ENCODE measurements around the gene MPDZ. TPM values are rescaled to one million over a fixed set of nuclear protein-coding genes. Genes with fewer than 3 reads are reported as not detected.

Gene MPDZ, protein sequence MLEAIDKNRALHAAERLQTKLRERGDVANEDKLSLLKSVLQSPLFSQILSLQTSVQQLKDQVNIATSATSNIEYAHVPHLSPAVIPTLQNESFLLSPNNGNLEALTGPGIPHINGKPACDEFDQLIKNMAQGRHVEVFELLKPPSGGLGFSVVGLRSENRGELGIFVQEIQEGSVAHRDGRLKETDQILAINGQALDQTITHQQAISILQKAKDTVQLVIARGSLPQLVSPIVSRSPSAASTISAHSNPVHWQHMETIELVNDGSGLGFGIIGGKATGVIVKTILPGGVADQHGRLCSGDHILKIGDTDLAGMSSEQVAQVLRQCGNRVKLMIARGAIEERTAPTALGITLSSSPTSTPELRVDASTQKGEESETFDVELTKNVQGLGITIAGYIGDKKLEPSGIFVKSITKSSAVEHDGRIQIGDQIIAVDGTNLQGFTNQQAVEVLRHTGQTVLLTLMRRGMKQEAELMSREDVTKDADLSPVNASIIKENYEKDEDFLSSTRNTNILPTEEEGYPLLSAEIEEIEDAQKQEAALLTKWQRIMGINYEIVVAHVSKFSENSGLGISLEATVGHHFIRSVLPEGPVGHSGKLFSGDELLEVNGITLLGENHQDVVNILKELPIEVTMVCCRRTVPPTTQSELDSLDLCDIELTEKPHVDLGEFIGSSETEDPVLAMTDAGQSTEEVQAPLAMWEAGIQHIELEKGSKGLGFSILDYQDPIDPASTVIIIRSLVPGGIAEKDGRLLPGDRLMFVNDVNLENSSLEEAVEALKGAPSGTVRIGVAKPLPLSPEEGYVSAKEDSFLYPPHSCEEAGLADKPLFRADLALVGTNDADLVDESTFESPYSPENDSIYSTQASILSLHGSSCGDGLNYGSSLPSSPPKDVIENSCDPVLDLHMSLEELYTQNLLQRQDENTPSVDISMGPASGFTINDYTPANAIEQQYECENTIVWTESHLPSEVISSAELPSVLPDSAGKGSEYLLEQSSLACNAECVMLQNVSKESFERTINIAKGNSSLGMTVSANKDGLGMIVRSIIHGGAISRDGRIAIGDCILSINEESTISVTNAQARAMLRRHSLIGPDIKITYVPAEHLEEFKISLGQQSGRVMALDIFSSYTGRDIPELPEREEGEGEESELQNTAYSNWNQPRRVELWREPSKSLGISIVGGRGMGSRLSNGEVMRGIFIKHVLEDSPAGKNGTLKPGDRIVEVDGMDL (N-terminal part only)
- 10 to 100 TPM; 12.9 to 54.3 (median 18.3) TPM for total RNA-seq
- 1 to 10 TPM; 6.4 to 6.7 (median 6.5) TPM for polyA plus RNA-seq
- long read RNA-seq, donor 1: 0 reads
- long read RNA-seq, donor 2: 0 reads
- long read RNA-seq, donor 3, partial matches to known transcripts: 6 of 6 reads
- long read RNA-seq, donor 3, other reads (novel, unspliced or antisense): 0 of 6 reads
- long read RNA-seq, donor 4: 0 reads
- long read RNA-seq, donor 5: 0 reads
- long read RNA-seq, donor 6: 0 reads
- long read RNA-seq, donor 7: 0 reads
- long read RNA-seq, donor 8: 0 reads
- long read RNA-seq, donor 9: 0 reads
- long read RNA-seq, donor 10, partial matches to known transcripts: 0 of 1 reads
- long read RNA-seq, donor 10, other reads (novel, unspliced or antisense): 0 of 1 reads

DNA sequence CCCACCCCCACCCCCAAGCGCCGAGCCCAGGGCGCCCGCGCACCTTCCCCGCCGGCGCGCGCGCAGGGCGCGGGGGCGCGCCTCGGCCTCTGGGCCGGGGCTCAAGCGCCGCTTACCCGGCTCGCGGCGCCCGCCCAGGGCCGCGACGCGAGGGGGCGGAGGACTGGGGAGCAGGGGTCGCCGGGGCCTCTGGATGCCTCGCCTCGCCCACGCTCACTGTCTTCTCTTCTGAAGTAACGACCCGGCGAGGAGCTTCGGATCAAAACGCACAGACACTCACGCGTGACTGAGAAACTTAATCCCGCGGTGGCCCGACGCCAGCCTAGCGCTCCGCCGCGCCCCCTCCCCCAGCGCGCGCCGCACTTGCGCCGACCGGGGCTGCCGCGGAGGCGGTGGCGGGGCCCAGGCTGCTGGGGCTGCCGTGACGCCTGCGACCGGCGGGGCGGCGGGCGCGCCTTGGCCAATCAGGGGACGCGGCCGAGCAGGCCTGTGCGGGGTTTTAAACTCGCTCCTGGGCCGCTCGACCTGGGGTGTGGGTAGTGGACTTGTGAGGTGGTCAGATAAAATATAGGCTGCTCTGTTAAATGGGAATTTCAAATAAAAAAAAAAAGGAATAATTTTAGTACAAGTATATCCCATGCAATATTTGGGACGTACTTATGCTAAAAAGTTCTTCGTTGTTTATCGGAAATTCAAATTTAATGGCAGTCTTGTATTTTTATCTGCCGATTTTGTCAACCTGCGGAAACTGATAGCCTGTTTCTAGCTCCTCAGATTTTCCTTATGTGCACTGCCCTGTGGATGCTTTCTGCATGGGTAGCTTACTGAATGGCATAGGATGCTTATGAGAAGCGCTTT is at the start of gene MPDZ:
Gene MPDZ (minus strand): TSS at position 409 of the 858 bp plus-strand sequence. CDS start 29,377 bp downstream, outside the sequence.
- WGBS, 5 donors: 6 to 17% (median 10%) methylated on average over 18 to 80 of the region's 82 CpGs
- peak within 1 kb of the TSS; percentile 59 to 93 (median 87) for H3K27ac ChIP-seq
- peak in 2 of 3 donors; percentile 26 to 28 for TF ChIP-seq POLR2AphosphoS5 (IDR thresholded peaks at IDR 0.05)
- no peak for TF ChIP-seq POLR2A (IDR thresholded peaks at IDR 0.05)
- H3K36me3 ChIP-seq: no peaks in the 10 kb centered on the region
- intact Hi-C loops (cut with DNase I; ENCODE audit: low total_unique reads): no loop called here
- H3K27me3 ChIP-seq: peaks cover 0 to 8% (median 0%) of the 10 kb centered on the region in 3 donors
- peak within 1 kb of the TSS; percentile 65 to 72 (median 68) for H3K4me3 ChIP-seq
- peak; percentile 57 to 92 for DNase-seq
- peaks cover 0 to 49% (median 19%) of the 10 kb centered on the region in 4 donors for H3K4me1 ChIP-seq
- H3K9me3 ChIP-seq: no peaks in the 10 kb centered on the region

GRCh38 chr9:13324988-13325387 is 45.5 kb upstream of the MPDZ start:
- DNase-seq: no peak
- intact Hi-C loops (cut with DNase I; ENCODE audit: low total_unique reads): no loop called here
- Histone ChIP-seq H3K4me3 (no peak overlapping the region), H3K27me3 (no peaks in the 10 kb centered on the region), H3K36me3 (no peaks in the 10 kb centered on the region), H3K9me3 (no peaks in the 10 kb centered on the region), H3K27ac (no peak overlapping the region), H3K4me1 (no peaks in the 10 kb centered on the region)
- 83 to 98% (median 93%) methylated on average over 1 of the region's 1 CpG for WGBS, 5 donors
- no peak for TF ChIP-seq POLR2A (IDR thresholded peaks at IDR 0.05)
- no peak for TF ChIP-seq EP300 (IDR thresholded peaks at IDR 0.05)
- TF ChIP-seq POLR2AphosphoS5 (IDR thresholded peaks at IDR 0.05): no peak
- TF ChIP-seq, protein P1, sequence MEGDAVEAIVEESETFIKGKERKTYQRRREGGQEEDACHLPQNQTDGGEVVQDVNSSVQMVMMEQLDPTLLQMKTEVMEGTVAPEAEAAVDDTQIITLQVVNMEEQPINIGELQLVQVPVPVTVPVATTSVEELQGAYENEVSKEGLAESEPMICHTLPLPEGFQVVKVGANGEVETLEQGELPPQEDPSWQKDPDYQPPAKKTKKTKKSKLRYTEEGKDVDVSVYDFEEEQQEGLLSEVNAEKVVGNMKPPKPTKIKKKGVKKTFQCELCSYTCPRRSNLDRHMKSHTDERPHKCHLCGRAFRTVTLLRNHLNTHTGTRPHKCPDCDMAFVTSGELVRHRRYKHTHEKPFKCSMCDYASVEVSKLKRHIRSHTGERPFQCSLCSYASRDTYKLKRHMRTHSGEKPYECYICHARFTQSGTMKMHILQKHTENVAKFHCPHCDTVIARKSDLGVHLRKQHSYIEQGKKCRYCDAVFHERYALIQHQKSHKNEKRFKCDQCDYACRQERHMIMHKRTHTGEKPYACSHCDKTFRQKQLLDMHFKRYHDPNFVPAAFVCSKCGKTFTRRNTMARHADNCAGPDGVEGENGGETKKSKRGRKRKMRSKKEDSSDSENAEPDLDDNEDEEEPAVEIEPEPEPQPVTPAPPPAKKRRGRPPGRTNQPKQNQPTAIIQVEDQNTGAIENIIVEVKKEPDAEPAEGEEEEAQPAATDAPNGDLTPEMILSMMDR (IDR thresholded peaks at IDR 0.05): no peak

GRCh38 chr9:13322828-13323550 is 43.5 kb upstream of the MPDZ start:
- Histone ChIP-seq H3K27ac (no peak overlapping the region), H3K4me3 (peak overlapping the region in 1 of 4 donors; percentile 1), H3K4me1 (no peaks in the 10 kb centered on the region), H3K27me3 (no peaks in the 10 kb centered on the region), H3K36me3 (no peaks in the 10 kb centered on the region), H3K9me3 (peaks cover 0 to 7% (median 1%) of the 10 kb centered on the region in 4 donors)
- DNase-seq: peak in 1 of 2 donors; percentile 52
- intact Hi-C loops (cut with DNase I; ENCODE audit: low total_unique reads): no loop called here
- TF ChIP-seq POLR2AphosphoS5 (IDR thresholded peaks at IDR 0.05) (no peak), EP300 (IDR thresholded peaks at IDR 0.05) (no peak), POLR2A (IDR thresholded peaks at IDR 0.05) (no peak)
- TF ChIP-seq, protein P1 (IDR thresholded peaks at IDR 0.05): no peak
- 78 to 92% (median 90%) methylated on average over 27 to 29 of the region's 29 CpGs for WGBS, 5 donors

All from stomach (tissue), 19 donors.